Activated T-helper 1 cell treated with anti-CD3 and anti-CD28 coated beads, Interleukin-12 subunit alpha, Interleukin-12 subunit beta, Interleukin-2, Interleukin-4 antibody, amounts not matched to agents 30 ng/mL and 10 ng/mL and 1 ng/mL, durations not matched to agents 14 hours and 24 hours and 36 hours (primary cell): ENCODE data around the gene SMAGP. TPM values are rescaled to one million over a fixed set of nuclear protein-coding genes. Genes with fewer than 3 reads are reported as not detected.
A peak's percentile ranks its signal among the peaks of the same experiment; 100 is the strongest.

Experiments
- DNase-seq: peaks from one replicate; pipeline ENCODE4 v3.0.0; 2021; ENCODE audit warnings: low spot score
- H3K27ac Mint-ChIP-seq: one replicate; pipeline ENCODE4 v1.8.0; 2021; ENCODE audit warnings: mild to moderate bottlenecking, mixed read lengths
- H3K27me3 Mint-ChIP-seq: one replicate; pipeline ENCODE4 v1.8.0; 2022; ENCODE audit warnings: mild to moderate bottlenecking, moderate library complexity, mixed read lengths; ENCODE audit not compliant: insufficient read depth
- H3K36me3 Mint-ChIP-seq: one replicate; pipeline ENCODE4 v1.8.0; 2021; ENCODE audit warnings: low read depth, mixed read lengths
- H3K4me1 Mint-ChIP-seq: one replicate; pipeline ENCODE4 v1.8.0; 2021; ENCODE audit warnings: low read depth, mixed read lengths
- H3K4me3 Mint-ChIP-seq: one replicate; pipeline ENCODE4 v1.8.0; 2021; ENCODE audit warnings: mild to moderate bottlenecking, moderate library complexity, mixed read lengths
- H3K9me3 Mint-ChIP-seq: one replicate; pipeline ENCODE4 v1.8.0; 2021; ENCODE audit warnings: mixed read lengths
- intact Hi-C: fragments of 100-400 bp; cut with micrococcal nuclease; formaldehyde crosslinking; loops from one replicate; pipeline ENCODE4 v1.15.1; 2024
- total RNA-seq: library from RNA; stranded (reverse); gene quantifications from 2 replicates; pipeline ENCODE4 v1.2.3, GENCODE V29; 2022

The SMAGP gene
- total RNA-seq, 1 donor from 2014 or later: 0.16 TPM

DNA sequence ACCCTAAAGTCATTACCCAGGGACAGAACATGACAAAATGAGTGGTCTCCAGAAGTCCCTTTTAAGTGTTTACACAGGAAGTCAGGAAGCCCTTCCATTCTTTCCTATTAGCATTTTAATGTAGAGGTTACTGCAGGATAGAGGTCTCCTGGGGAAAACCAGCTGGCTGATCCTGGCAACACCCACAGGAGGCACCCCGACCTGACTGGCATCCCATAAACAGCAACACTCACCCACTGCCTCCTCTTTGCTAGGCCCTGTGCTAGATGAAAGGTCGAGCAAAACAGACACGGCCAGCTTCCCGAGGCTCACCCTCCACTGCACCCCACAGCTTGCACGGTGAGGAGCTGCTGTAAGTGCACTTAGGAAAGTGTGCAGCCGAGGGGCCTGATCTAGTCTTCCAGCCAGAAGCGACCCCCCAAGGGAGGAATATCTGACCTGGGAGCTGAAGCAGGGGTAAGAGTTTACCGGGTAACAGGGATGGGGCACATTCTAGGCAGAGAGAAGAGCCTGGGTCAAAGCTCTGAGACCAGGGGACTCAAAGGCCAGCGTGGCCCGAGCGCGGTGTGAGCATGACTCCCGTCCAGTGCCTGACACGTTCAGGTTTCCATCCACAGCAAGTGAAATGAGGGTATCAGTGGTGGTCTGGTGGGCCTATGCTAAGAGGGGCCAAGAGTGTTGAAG is 22.6 kb downstream of the SMAGP start:
- H3K4me3 Mint-ChIP-seq: no peak overlapping the region
- H3K27ac Mint-ChIP-seq: peak overlapping the region; percentile 36

DNA sequence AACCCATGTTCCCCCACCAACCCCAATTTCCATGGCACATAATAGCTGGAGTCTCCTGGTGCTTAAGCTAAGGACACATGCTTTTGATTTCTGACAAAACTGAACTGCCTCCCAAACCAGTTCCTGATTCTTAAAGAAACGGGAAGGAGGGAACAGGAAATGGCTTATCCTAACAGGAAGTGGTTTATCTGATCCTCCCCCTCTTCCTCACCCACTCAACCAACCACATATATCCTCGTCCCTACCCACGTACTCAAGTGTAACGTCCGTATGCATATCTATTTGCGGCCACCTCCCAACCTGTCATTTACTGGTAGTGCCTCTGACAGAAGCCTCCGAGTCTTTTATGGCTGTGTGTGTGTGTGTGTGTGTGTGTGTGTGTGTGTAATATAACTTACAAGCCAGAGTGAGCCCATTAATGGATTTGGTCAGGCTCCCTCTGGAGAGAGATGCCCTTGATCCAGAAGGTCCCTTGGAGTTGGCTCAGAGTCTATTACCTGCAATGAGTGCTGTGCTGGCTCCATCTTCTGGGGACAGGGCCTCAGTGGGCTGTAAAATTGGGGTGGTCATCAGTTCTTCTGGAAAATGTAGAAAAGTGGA is 23.9 kb downstream of the SMAGP start:
- H3K27ac Mint-ChIP-seq: peak overlapping the region; percentile 91
- H3K36me3 Mint-ChIP-seq: peaks cover 33% of the 10 kb centered on the region
- peaks cover 63% of the 10 kb centered on the region for H3K4me1 Mint-ChIP-seq
- peak; percentile 26 for DNase-seq
- peak overlapping the region; percentile 49 for H3K4me3 Mint-ChIP-seq
- H3K9me3 Mint-ChIP-seq: no peaks in the 10 kb centered on the region
- no peaks in the 10 kb centered on the region for H3K27me3 Mint-ChIP-seq
- intact Hi-C loops: loop anchor here (2.0 kb wide), 1 partner anchor 24 kb away; the partner anchor contains the start of gene SMAGP

More for the DNA sequence above, 22.6 kb downstream of the SMAGP start:
- Mint-ChIP-seq H3K27me3 (no peaks in the 10 kb centered on the region), H3K9me3 (no peaks in the 10 kb centered on the region), H3K36me3 (peaks cover 25% of the 10 kb centered on the region), H3K4me1 (peaks cover 55% of the 10 kb centered on the region)
- no peak for DNase-seq
- intact Hi-C loops: loop anchor here (2.0 kb wide), 1 partner anchor 23 kb away; the partner anchor contains the start of gene SMAGP

DNA sequence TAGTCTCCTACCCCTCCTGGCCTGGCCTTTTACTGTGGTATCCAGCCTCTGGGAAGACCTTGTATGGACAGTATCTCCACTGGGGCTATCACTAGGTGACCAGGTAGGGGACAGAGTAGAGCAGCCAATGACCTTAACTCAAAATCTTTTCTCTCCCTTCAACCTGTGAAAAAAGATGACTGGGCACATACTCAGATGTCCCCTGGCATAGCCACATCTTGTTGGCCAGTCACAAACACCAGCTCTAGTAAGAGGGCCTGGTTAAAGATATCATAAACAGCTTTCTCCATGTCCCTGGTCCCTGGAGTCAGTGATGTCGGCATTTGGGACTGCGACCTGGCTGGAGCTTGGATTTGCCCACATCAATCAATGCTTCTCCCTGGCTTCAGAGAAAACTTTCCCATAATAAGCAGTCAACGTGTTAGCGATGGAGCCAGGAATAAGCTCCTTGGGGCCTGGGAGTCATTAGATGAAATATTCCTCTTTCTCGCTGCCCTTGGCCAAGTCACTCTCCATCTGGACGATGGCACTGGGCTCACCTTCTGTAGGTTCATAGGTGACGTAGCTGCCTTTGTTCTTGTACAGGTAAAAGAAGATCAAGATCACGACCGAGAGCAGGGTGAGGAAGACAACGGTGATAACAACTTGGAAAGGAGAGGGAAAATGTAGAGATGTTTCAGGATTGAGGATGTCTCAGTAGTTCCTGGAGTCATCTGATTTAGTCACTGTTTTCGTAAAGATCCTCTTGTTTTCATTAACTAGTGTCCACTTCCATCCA is 24.6 kb downstream of the SMAGP start:
- H3K27ac Mint-ChIP-seq: peak overlapping the region; percentile 91
- DNase-seq: no peak
- intact Hi-C loops: loop anchor here (2.0 kb wide), 1 partner anchor 25 kb away; the partner anchor contains the start of gene SMAGP
- peaks cover 70% of the 10 kb centered on the region for H3K4me1 Mint-ChIP-seq
- H3K27me3 Mint-ChIP-seq: no peaks in the 10 kb centered on the region
- H3K4me3 Mint-ChIP-seq: no peak overlapping the region
- peaks cover 40% of the 10 kb centered on the region for H3K36me3 Mint-ChIP-seq
- H3K9me3 Mint-ChIP-seq: no peaks in the 10 kb centered on the region

DNA sequence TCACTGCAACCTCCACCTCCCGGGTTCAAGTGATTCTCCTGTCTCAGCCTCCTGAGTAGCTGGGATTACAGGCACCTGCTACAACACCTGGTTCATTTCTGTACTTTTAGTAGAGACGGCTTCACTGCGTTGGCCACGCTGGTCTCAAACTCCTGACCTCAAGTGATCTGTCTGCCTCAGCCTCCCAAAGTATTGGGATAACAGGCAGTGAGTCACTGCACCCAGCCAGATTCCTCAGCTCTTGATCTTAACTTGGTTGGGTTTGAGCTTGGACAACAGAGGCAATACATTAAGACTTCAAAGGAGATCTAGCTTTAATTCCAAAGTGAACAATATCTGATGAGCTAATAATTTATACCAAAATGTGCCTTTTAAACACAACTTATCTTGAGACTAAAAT is 25.9 kb downstream of the SMAGP start:
- Mint-ChIP-seq H3K4me3 (no peak overlapping the region), H3K27me3 (no peaks in the 10 kb centered on the region), H3K4me1 (peaks cover 81% of the 10 kb centered on the region), H3K36me3 (peaks cover 51% of the 10 kb centered on the region), H3K27ac (peak overlapping the region; percentile 42), H3K9me3 (no peaks in the 10 kb centered on the region)
- intact Hi-C loops: no loop called here
- DNase-seq: no peak

DNA sequence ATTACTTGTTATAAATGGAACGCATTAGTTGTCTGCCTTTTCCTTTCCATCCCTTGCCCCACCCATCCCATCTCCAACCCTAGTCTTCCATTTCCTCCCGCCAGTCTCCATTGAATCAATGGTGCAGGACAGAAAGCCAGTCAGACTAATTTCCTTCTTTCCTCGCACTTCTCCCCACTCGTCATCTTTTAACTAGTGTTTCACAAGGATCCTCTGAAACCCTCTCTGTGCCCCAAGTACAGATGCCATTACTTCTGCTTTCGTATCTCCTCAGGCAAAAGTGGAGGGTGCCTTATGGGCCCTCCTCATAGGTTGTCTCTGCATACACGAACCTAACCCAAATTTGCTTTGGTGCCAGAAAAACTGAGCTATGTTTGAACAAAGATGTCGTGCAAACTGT is 27.3 kb downstream of the SMAGP start:
- H3K36me3 Mint-ChIP-seq: peaks cover 50% of the 10 kb centered on the region
- no peak for DNase-seq
- no peaks in the 10 kb centered on the region for H3K9me3 Mint-ChIP-seq
- peaks cover 80% of the 10 kb centered on the region for H3K4me1 Mint-ChIP-seq
- H3K27me3 Mint-ChIP-seq: no peaks in the 10 kb centered on the region
- intact Hi-C loops: no loop called here
- peak overlapping the region; percentile 19 for H3K27ac Mint-ChIP-seq
- peak overlapping the region; percentile 15 for H3K4me3 Mint-ChIP-seq

DNA sequence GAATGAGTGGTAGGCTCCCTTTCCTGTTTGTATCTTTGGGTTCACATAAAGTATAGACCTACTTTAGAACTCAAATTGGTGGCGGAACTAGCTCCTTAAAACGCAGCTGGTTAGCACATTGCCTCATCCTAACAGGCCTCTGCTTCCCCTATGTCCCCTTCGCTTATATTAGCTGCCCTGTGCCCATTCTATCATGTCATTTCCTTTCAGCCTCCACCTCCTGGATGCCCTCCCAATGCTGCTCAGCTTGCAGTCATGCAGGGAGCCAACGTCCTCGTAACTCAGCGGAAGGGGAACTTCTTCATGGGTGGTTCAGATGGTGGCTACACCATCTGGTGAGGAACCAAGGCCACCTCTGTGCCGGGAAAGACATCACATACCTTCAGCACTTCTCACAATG is 28.1 kb downstream of the SMAGP start:
- intact Hi-C loops: no loop called here
- Mint-ChIP-seq H3K27me3 (no peaks in the 10 kb centered on the region), H3K4me3 (peak overlapping the region; percentile 66), H3K27ac (peak overlapping the region; percentile 48), H3K4me1 (peaks cover 75% of the 10 kb centered on the region), H3K36me3 (peaks cover 50% of the 10 kb centered on the region), H3K9me3 (no peaks in the 10 kb centered on the region)
- no peak for DNase-seq

DNA sequence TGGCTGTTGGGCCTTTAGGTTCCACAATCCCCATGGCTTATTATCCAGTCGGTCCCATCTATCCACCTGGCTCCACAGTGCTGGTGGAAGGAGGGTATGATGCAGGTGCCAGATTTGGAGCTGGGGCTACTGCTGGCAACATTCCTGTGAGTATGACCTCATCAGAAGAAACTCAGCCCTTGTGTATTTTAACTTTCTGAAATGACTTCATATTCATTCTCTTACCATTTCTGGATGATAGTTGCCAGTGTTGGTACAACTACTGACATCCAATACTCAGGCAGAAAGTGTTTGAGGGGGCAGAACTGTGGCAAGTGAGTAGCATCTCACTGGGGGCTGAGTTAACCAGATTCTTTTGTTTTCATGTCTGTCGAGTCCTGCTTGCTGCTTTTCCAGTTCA is 29.2 kb downstream of the SMAGP start:
- Mint-ChIP-seq H3K4me1 (peaks cover 63% of the 10 kb centered on the region), H3K27ac (peak overlapping the region; percentile 23), H3K9me3 (no peaks in the 10 kb centered on the region), H3K27me3 (no peaks in the 10 kb centered on the region), H3K36me3 (peaks cover 45% of the 10 kb centered on the region), H3K4me3 (peak overlapping the region; percentile 91)
- no peak for DNase-seq
- intact Hi-C loops: no loop called here

DNA sequence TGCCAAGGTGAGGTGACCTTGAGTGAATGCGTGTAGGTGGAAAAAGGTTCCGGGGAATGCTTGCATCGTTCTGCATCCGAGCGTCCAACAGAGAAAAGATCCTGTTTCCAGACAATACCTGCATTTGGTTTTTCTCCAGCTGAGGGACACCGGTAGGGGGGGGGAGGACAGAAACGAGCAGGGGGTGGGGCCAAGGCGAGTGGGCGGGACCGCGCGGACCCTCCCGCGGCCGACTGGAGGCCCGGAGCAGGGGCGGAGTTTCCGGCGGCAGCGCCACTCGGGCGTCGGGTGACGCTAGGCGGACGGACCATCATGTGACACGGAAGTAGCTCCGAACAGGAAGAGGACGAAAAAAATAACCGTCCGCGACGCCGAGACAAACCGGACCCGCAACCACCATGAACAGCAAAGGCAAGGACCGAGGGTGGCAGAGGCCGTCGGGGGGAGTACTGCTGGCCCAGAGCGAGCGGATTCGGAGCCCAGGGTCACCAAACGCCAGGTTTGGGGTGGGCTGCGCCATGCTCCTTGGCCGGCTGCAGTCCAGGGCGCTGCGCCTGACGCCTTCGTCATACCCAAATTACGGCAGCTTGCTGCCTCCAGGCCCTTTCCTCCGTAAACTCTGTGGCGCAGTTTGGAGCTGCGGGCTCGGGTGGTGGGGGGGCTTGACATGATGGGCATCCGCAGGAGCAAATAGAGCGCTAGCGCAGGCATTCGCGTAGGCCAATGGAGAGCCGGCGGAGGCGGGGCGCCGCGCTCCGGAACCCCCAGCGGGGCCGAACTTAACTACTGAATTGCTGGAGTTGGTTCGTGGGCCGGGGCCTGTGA is 31.5 kb downstream of the SMAGP start, which contains the start of gene DAZAP2:
Gene DAZAP2 (plus strand): TSS at position 317 of the 825 bp plus-strand sequence. CDS start 82 bp downstream, at position 399.
- peak; percentile 92 for DNase-seq
- Mint-ChIP-seq H3K27ac (peak within 1 kb of the TSS; percentile 99), H3K36me3 (peaks cover 32% of the 10 kb centered on the region), H3K4me3 (peak within 1 kb of the TSS; percentile 91), H3K9me3 (no peaks in the 10 kb centered on the region), H3K4me1 (peaks cover 45% of the 10 kb centered on the region), H3K27me3 (no peaks in the 10 kb centered on the region)
- intact Hi-C loops: loop anchor here (1.0 to 2.0 kb wide), 10 partner anchors 20 to 838 kb away; partner anchors contain the start of genes ATF1, CSRNP2, LARP4 and LETMD1

DNA sequence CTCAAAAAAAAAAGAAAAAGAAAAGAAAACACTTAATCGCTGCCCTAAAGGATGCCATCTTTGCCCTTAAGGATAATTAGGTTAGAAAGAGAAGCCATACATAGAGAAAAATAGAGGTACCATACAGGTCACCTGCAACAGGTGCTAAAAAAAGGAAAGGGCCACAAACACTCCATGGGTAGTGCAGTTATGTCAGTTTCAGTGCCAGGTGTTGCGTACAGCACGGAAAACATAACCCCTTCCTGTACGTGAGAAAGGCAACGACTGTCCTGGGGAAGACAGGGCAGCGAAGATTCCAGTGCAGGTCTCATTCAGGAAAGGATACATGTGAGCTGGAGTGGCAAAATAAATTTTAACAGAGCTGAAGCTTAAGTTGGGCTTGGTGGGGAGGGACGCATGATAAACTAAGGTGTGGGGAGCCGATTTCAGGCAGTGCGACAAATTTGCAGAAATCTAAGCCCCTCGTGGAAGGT is 32.1 kb downstream of the SMAGP start:
- Mint-ChIP-seq H3K9me3 (no peaks in the 10 kb centered on the region), H3K27me3 (no peaks in the 10 kb centered on the region), H3K36me3 (peaks cover 31% of the 10 kb centered on the region), H3K4me3 (peak overlapping the region; percentile 91), H3K4me1 (peaks cover 39% of the 10 kb centered on the region), H3K27ac (peak overlapping the region; percentile 99)
- intact Hi-C loops: loop anchor here (1.0 to 2.0 kb wide), 8 partner anchors 20 to 837 kb away; partner anchors contain the start of genes ATF1, CSRNP2, LARP4 and POU6F1
- peak; percentile 16 for DNase-seq

DNA sequence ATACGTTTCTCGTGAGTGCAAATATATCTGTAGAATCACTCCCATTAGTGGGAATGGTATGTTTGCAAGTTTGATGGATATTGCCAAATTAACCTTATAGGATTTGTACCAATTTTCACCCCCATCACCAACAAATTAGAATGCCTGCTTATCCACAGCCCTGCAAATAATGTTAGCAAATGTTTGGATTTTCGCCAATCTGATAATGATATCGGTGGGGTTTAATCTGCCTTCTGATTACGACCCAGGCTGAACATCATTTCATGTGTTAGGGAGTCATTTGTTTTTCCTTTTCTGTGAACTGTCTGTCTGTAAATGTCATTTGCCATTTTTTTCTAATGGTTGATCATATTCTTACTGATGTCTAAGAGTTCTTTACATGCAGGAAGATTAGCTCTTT is 35.7 kb downstream of the SMAGP start:
- H3K27ac Mint-ChIP-seq: no peak overlapping the region
- intact Hi-C loops: no loop called here
- H3K36me3 Mint-ChIP-seq: peaks cover 2% of the 10 kb centered on the region
- no peaks in the 10 kb centered on the region for H3K9me3 Mint-ChIP-seq
- H3K27me3 Mint-ChIP-seq: no peaks in the 10 kb centered on the region
- DNase-seq: no peak
- H3K4me1 Mint-ChIP-seq: peaks cover 9% of the 10 kb centered on the region
- no peak overlapping the region for H3K4me3 Mint-ChIP-seq

DNA sequence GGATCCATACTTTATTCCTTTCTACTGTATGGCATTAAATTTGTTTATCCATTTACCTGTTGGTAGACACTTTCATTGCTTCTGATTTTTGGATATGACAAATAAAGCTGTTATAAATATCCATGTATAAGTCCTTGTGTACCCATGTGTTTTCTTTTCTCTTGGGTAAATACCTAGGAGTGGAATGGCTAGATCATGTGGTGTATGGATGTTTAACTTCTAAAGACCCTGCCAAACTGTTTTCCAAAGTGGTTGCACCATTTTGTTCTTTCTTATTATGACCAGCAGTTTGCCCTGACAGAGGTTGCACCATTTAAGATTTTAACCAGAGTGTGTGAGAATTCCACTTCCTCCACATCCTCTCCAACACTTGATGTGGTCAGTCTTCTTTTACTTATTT is 37.6 kb downstream of the SMAGP start:
- H3K9me3 Mint-ChIP-seq: no peaks in the 10 kb centered on the region
- no peaks in the 10 kb centered on the region for H3K36me3 Mint-ChIP-seq
- no peaks in the 10 kb centered on the region for H3K4me1 Mint-ChIP-seq
- no peaks in the 10 kb centered on the region for H3K27me3 Mint-ChIP-seq
- H3K4me3 Mint-ChIP-seq: no peak overlapping the region
- intact Hi-C loops: no loop called here
- DNase-seq: no peak
- no peak overlapping the region for H3K27ac Mint-ChIP-seq
